Testis (tissue), 3 donors: ENCODE measurements around the gene APOH. TPM values are rescaled to one million over a fixed set of nuclear protein-coding genes. Genes with fewer than 3 reads are reported as not detected.

Source experiments
- DNase-seq: peaks from one replicate; pipeline ENCODE4 v3.0.0-alpha.2; 2019
- H3K27ac ChIP-seq, 2 donors: fragments of 200-600 bp; sonication (generic); one replicate each; pipeline ENCODE4 v1.5.1; 2019
- H3K27me3 ChIP-seq: fragments of 200-600 bp; sonication (generic); one replicate; pipeline ENCODE4 v1.5.1; 2019
- H3K36me3 ChIP-seq: fragments of 200-600 bp; sonication (generic); one replicate; pipeline ENCODE4 v1.5.1; 2017; ENCODE audit warnings: low read depth; ENCODE audit errors: missing control alignments
- H3K4me1 ChIP-seq: fragments of 200-600 bp; sonication (generic); one replicate; pipeline ENCODE4 v1.5.1; 2019
- H3K4me3 ChIP-seq, 2 donors: fragments of 200-600 bp; sonication (generic); one replicate each; pipeline ENCODE4 v1.5.1; 2017 to 2019
- H3K9me3 ChIP-seq: fragments of 200-600 bp; sonication (generic); one replicate; pipeline ENCODE4 v1.5.1; 2017
- CTCF ChIP-seq, 3 experiments: fragments of 450-650 bp in 2 of 3; fragments of 200-600 bp in 1 of 3; sonication (generic) in 1 of 3; IDR thresholded peaks; one replicate each; pipeline ENCODE4 v1.5.1; 2016 to 2019; ENCODE audit warnings: antibody characterized with exemption in 3 of 3, mild to moderate bottlenecking in 2 of 3, moderate library complexity in 1 of 3
- POLR2A ChIP-seq: fragments of 450-650 bp; IDR thresholded peaks from one replicate; pipeline ENCODE4 v1.6.1; 2017; ENCODE audit warnings: antibody characterized with exemption, mild to moderate bottlenecking, moderate library complexity
- WGBS, 2 donors: methylation state at CpG; one replicate each; pipeline ENCODE4 v1.1.5; 2018; 5-methylcytosine and 5-hydroxymethylcytosine counted together
- intact Hi-C: fragments of 100-400 bp; cut with DNase I; formaldehyde crosslinking; loops from one replicate; pipeline ENCODE4 v1.15.1; 2023; ENCODE audit warnings: low total_unique reads
- polyA plus RNA-seq: library from polyadenylated mRNA; stranded (reverse); fragments of 350-450 nt; fragmentation: Illumina TruSeq; extraction: RNeasy Lipid Tissue Mini Kit (QIAGEN cat#74804); gene quantifications from one replicate; pipeline ENCODE4 v1.2.3, GENCODE V29; 2014; ENCODE audit warnings: low read depth, low replicate concordance; ENCODE audit not compliant: insufficient read depth
- small RNA-seq, 2 donors: library from RNA; depleted of rRNA; stranded (forward); fragments of <200 nt; gene quantifications; one replicate each; pipeline ENCODE3, GENCODE V24; 2016
- total RNA-seq, 2 donors: library from RNA; depleted of rRNA; stranded (reverse); fragments of >200 nt; gene quantifications; one replicate each; pipeline ENCODE4 v1.2.3, GENCODE V29; 2016

Gene APOH
- total and polyA plus RNA-seq, 3 donors from 2014 or later = 0.63 to 1.2 (median 0.74) TPM

- no peaks in the 10 kb centered on the region for H3K36me3 ChIP-seq
- no peak for DNase-seq
- no peak for TF ChIP-seq CTCF (IDR thresholded peaks at IDR 0.05)
- TF ChIP-seq POLR2A = no peak
- H3K4me3 ChIP-seq = no peak overlapping the region
- WGBS, 2 donors = 61 to 67% methylated on average over 5 of the region's 5 CpGs
- no peaks in the 10 kb centered on the region for H3K9me3 ChIP-seq
- intact Hi-C loops = no loop called here
- H3K4me1 ChIP-seq = no peaks in the 10 kb centered on the region
- H3K27me3 ChIP-seq = no peaks in the 10 kb centered on the region
- H3K27ac ChIP-seq = no peak overlapping the region
Observed at GRCh38 chr17:66167189-66167815, 61.9 kb downstream of the APOH start.

GRCh38 chr17:66165537-66166123 lies 63.6 kb downstream of the APOH start:
- intact Hi-C loops = no loop called here
- no peak for DNase-seq
- Histone ChIP-seq H3K27ac (no peak overlapping the region), H3K36me3 (no peaks in the 10 kb centered on the region), H3K27me3 (no peaks in the 10 kb centered on the region), H3K4me3 (no peak overlapping the region), H3K9me3 (no peaks in the 10 kb centered on the region), H3K4me1 (no peaks in the 10 kb centered on the region)
- TF ChIP-seq POLR2A (no peak), CTCF (IDR thresholded peaks at IDR 0.05) (peak; percentile 71 to 77 (median 74))

Small RNA genes lying within 50 kb of the gene (small RNA-seq; reads per million reads assigned to genes)
- gene RNA5SP444 = 0 to 0.09 reads per million in 2 donors

Other genes with a start within 250 kb of the APOH start
- gene CEP112, start 37.3 kb downstream of the APOH start, total RNA-seq = 10 to 100 TPM; 50.2 to 78.8 TPM
- 107 TPM for gene CEP112, start 37.3 kb downstream of the APOH start, polyA plus RNA-seq
- gene PRKCA, start 73.2 kb upstream of the APOH start, total RNA-seq = 10 to 100 TPM; 15.4 to 22.9 TPM
- gene PRKCA, start 73.2 kb upstream of the APOH start, polyA plus RNA-seq = 6.8 TPM